Stimulated activated CD8-positive, alpha-beta memory T cell treated with anti-CD3 and anti-CD28 coated beads, Interleukin-15, amount 100 ng/mL, for 4 hours (primary cell): ENCODE data around the gene ACTR8.

Experiments
- DNase-seq, 2 donors: peaks; one replicate each; pipeline ENCODE4 v3.0.0-alpha.2; 2020; ENCODE audit warnings: low read depth in 2 of 2

ACTR8 gene

DNA sequence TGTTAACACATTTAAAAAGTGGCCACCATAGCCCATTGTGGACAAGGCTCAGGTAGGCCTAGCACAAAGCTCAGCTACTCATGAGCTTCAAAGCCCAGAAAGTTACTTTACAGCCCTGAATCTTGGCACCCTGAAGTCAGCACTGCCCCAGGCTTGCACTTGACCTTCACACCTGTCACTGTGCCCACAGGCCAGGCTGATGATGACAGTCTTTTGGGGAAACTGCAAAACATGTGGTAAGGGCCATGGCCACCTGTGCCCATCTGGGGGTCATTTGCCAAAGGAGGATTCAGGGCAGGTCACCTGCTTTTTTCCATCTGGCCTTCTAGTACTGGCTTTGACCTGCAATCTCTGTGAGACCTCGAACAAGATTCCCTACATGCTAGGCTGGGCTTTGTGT lies 46.7 kb downstream of the ACTR8 start:
- DNase-seq: no peak

GRCh38 chr3:53834429-53835095 lies 47.4 kb downstream of the ACTR8 start:
- no peak for DNase-seq

DNA sequence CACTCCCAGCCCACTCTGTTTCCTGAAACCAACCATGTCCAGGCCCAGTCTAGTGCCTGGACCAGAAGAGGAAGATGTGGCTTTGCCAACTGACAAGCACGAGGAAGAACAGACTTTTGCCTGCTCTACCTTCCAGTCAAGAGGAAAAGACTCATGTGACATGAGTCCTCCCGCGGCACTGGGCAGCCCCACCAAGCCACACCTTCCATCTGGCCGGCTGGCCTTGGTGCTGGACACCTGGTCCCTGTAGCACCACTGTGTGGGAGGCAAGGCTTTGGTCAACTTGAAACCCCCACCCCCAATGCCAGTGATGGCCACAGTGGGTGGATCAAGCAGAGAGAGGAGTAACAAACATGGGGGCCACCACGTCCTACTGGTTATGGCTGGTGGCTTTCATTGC lies 48.3 kb downstream of the ACTR8 start:
- DNase-seq: no peak

- DNase-seq: no peak
Measured at GRCh38 chr3:53833053-53833645, 48.8 kb downstream of the ACTR8 start.

DNA sequence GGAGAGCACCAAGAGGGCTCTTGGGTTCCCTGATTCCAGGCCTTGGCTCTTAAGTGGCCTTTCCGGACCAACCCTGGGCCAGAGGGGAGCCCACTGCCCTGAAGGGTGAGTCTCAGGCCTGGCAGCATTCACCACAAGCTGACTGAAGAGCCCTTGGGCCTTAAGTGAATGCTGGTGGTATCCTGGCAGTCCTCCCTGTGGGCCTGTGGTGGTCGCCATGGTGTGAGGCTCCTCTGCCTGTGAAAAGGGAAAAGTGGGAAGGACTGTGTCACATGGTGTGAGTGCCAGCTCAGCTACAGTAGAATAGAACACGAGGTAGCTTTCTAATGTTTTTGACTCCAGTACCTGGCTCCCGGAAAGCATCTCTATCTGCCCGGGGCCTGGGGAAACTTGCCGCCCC lies 51.0 kb downstream of the ACTR8 start:
- no peak for DNase-seq

DNA sequence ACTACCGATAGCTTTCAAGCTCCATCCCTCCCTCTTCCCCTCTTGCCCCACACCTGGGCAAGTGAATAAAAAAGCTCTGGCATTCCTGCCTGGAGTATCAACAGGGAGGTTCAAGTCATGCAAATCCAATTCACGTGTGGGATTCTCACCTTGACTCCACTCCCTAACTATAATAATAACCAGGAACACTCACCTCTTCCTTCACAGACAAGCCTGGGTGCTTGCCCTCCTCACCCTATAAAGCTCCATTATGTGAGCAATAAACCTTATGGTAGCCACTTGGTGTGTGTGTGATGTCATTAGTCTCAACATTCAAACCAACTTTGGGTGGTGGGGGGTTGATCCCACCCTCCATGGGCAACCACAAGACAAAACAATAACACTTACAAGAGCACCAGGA lies 52.3 kb downstream of the ACTR8 start:
- no peak for DNase-seq

DNA sequence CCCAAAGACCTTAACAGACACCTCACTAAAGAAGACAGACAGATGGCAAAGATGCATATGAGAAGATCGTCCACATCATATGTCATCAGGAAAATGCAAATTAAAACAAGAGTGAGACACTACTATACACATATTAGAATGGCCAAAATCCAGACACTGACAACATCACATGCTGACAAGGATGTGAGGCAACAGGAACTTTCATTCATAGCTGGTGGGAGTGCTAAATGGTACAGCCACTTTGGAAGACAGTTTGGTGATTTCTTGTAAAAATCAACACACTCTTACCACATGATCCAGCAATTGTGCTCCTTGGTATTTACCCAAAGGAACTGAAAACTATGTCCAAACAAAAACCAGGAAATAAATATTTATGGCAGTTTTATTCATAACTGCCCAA lies 53.4 kb downstream of the ACTR8 start:
- no peak for DNase-seq

- DNase-seq: no peak
Measured at GRCh38 chr3:53826048-53826447, 55.9 kb downstream of the ACTR8 start.

GRCh38 chr3:53824795-53825194 lies 57.2 kb downstream of the ACTR8 start:
- DNase-seq: no peak

GRCh38 chr3:53823956-53824657 lies 57.8 kb downstream of the ACTR8 start:
- no peak for DNase-seq

GRCh38 chr3:53823026-53823955 lies 58.7 kb downstream of the ACTR8 start:
- DNase-seq: no peak

- no peak for DNase-seq
Measured at GRCh38 chr3:53822331-53822741, 59.6 kb downstream of the ACTR8 start.

- DNase-seq: no peak
Measured at GRCh38 chr3:53821631-53822121, 60.3 kb downstream of the ACTR8 start.

GRCh38 chr3:53820756-53821580 lies 61.0 kb downstream of the ACTR8 start:
- no peak for DNase-seq

- DNase-seq: no peak
Measured at GRCh38 chr3:53820084-53820483, 61.9 kb downstream of the ACTR8 start.

- no peak for DNase-seq
Measured at GRCh38 chr3:53819163-53819868, 62.6 kb downstream of the ACTR8 start.

GRCh38 chr3:53818221-53819162 lies 63.5 kb downstream of the ACTR8 start:
- DNase-seq: no peak

GRCh38 chr3:53817809-53818208 lies 64.1 kb downstream of the ACTR8 start:
- no peak for DNase-seq

- DNase-seq: no peak
Measured at GRCh38 chr3:53817211-53817610, 64.7 kb downstream of the ACTR8 start.
